ENCODE data around the gene ICAM2.

DNA sequence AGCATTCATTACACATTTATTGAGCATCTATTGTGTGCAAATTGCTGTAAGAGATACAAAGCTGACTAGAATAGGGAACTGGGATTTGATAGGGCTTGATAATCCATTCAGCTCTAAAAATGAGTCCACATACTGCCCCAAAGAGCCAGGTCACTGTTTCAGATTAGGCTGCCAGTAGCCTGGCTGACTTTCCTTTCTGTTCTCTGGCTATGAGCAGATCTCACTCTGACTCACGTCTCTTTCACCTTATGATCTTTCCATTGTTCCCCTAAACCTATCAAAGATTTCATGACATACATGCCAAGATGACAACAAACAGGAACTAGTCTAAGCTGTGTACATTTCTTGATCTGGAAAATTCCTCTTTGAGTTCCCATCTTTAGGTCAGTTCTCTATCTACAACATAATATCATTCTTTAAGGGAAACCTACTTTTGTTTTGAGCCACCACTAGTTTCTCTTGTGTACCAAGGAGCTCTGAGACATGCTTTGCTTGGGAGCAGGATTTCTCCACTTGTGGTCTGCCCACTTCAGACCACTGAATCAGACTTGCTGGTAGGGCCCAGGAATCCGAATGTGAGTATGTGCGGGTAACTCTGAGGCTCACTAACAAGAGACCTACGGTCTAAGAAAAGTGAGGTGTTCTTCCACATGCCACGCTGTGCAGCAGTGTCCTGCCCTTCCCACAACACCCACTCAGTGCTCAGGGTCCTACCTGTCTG lies 40.9 kb upstream of the ICAM2 start:
- TF ChIP-seq POLR2A (IDR thresholded peaks at IDR 0.05), result no peak
- TF ChIP-seq, protein P1, sequence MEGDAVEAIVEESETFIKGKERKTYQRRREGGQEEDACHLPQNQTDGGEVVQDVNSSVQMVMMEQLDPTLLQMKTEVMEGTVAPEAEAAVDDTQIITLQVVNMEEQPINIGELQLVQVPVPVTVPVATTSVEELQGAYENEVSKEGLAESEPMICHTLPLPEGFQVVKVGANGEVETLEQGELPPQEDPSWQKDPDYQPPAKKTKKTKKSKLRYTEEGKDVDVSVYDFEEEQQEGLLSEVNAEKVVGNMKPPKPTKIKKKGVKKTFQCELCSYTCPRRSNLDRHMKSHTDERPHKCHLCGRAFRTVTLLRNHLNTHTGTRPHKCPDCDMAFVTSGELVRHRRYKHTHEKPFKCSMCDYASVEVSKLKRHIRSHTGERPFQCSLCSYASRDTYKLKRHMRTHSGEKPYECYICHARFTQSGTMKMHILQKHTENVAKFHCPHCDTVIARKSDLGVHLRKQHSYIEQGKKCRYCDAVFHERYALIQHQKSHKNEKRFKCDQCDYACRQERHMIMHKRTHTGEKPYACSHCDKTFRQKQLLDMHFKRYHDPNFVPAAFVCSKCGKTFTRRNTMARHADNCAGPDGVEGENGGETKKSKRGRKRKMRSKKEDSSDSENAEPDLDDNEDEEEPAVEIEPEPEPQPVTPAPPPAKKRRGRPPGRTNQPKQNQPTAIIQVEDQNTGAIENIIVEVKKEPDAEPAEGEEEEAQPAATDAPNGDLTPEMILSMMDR (IDR thresholded peaks at IDR 0.05), result no peak

All from ovary (tissue), 3 donors.